Keratinocyte (primary cell): Measurements from ENCODE around the gene WNT7B.

Source experiments
- CTCF ChIP-seq, 3 experiments: IDR thresholded peaks in 1 of 3; conservative IDR thresholded peaks in 1 of 3; optimal IDR thresholded peaks in 1 of 3; 2 replicates in 2 of 3; 3 replicates in 1 of 3; pipeline versions ENCODE3 to v1.5.1; 2011; ENCODE audit warnings: low read length in 3 of 3, mild to moderate bottlenecking in 3 of 3, moderate library complexity in 2 of 3, control low read depth in 1 of 3, inconsistent platforms in 1 of 3; ENCODE audit not compliant: insufficient read depth in 2 of 3; ENCODE audit errors: extremely low read depth in 1 of 3
- EZH2 ChIP-seq: IDR thresholded peaks from one replicate; pipeline ENCODE4 v1.6.1; 2012; ENCODE audit warnings: inconsistent platforms, mild to moderate bottlenecking, low read length, moderate library complexity

GRCh38 chr22:45948081-45948648 is 28.8 kb downstream of the WNT7B start:
- TF ChIP-seq EZH2 (no peak), CTCF (optimal IDR thresholded peaks at IDR 0.05 in 1 of 3, IDR thresholded peaks at IDR 0.05 in 1 of 3, conservative IDR thresholded peaks at IDR 0.05 in 1 of 3; ENCODE audit: extremely low read depth in 1 of 3, insufficient read depth in 2 of 3, low read length in 3 of 3) (peak in 2 of 3 experiments; percentile 34 to 37)
